Colonic mucosa (tissue), 4 donors: Measurements from ENCODE around the gene CXCL14. TPM values are rescaled to one million over a fixed set of nuclear protein-coding genes. Genes with fewer than 3 reads are reported as not detected.

Experiments
- DNase-seq: peaks from one replicate; pipeline ENCODE4 v3.0.0-alpha.2; 2020
- H3K27ac ChIP-seq: fragments of 200-600 bp; one replicate; pipeline ENCODE4 v1.8.0; 2021
- H3K27me3 ChIP-seq: fragments of 200-600 bp; one replicate; pipeline ENCODE4 v1.8.0; 2021
- H3K36me3 ChIP-seq: fragments of 200-600 bp; one replicate; pipeline ENCODE4 v1.8.0; 2021
- H3K4me1 ChIP-seq: fragments of 200-600 bp; one replicate; pipeline ENCODE4 v1.8.0; 2021; ENCODE audit warnings: mild to moderate bottlenecking
- H3K4me3 ChIP-seq: fragments of 200-600 bp; one replicate; pipeline ENCODE4 v1.8.0; 2021
- H3K9ac ChIP-seq, 2 donors: one replicate each; pipeline ENCODE4 v1.7.0; 2013; ENCODE audit warnings: control low read depth in 2 of 2, low read depth in 2 of 2, low read length in 2 of 2
- H3K9me3 ChIP-seq: fragments of 200-600 bp; one replicate; pipeline ENCODE4 v1.8.0; 2021
- CTCF ChIP-seq: fragments of 200-600 bp; IDR thresholded peaks from one replicate; pipeline ENCODE4 v1.8.0; 2022; ENCODE audit warnings: antibody characterized with exemption, mild to moderate bottlenecking
- intact Hi-C: fragments of 100-400 bp; cut with DNase I; formaldehyde crosslinking; loops from one replicate; pipeline ENCODE4 v1.14.1; 2022
- total RNA-seq, 2 donors: library from RNA; stranded (reverse); fragmentation: NEBNext Ultra II Directional in 1 of 2; extraction: Animal tissue kit (Norgen Biotek cat#: 25700) in 1 of 2; gene quantifications; one replicate each; pipeline ENCODE4 v1.2.1, GENCODE V29; 2021
- donor health status: healthy.
- donor health status: DM: no; HTN: no; CAD: no.
- donor health status: DM: no; HTN: no; CAD: no.

CXCL14 gene
- total RNA-seq, 2 donors from 2014 or later: 29.8 to 68.2 TPM

- no peak overlapping the region for H3K4me3 ChIP-seq
- H3K9ac ChIP-seq: no peak overlapping the region
- TF ChIP-seq CTCF: no peak
- no peaks in the 10 kb centered on the region for H3K27me3 ChIP-seq
- peaks cover 5% of the 10 kb centered on the region for H3K4me1 ChIP-seq
- intact Hi-C loops: no loop called here
- no peak overlapping the region for H3K27ac ChIP-seq
- H3K36me3 ChIP-seq: no peaks in the 10 kb centered on the region
- DNase-seq: no peak
- H3K9me3 ChIP-seq: no peaks in the 10 kb centered on the region
These were observed 21.5 kb downstream of the CXCL14 start for GRCh38 chr5:135557076-135557838.

GRCh38 chr5:135556620-135557019, 22.2 kb downstream of the CXCL14 start:
- Histone ChIP-seq H3K27ac (no peak overlapping the region), H3K4me1 (peaks cover 5% of the 10 kb centered on the region), H3K9ac (no peak overlapping the region), H3K27me3 (no peaks in the 10 kb centered on the region), H3K4me3 (no peak overlapping the region), H3K9me3 (no peaks in the 10 kb centered on the region), H3K36me3 (no peaks in the 10 kb centered on the region)
- TF ChIP-seq CTCF: no peak
- intact Hi-C loops: no loop called here
- DNase-seq: no peak

DNA sequence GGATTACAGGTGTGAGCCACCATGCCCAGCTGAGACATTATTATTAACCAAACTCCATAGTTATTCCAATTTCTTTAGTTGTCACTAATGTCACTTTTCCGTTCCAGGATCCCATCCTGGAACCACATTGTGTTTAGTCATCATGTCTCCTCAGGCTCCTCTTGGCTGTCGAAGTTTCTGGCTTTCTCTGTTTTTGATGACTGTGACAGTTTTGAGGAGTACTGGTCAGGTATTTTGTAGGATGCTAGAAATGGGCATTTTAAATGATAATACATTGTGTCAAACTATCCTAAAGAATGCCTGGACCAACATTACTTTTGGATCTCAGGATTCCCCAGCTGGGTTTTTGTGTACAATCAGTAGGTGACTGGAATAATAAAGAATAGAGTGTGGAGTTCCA, 23.3 kb downstream of the CXCL14 start:
- DNase-seq: no peak
- H3K27ac ChIP-seq: no peak overlapping the region
- no peaks in the 10 kb centered on the region for H3K9me3 ChIP-seq
- intact Hi-C loops: no loop called here
- H3K9ac ChIP-seq: no peak overlapping the region
- no peak overlapping the region for H3K4me3 ChIP-seq
- H3K36me3 ChIP-seq: no peaks in the 10 kb centered on the region
- H3K27me3 ChIP-seq: no peaks in the 10 kb centered on the region
- no peak for TF ChIP-seq CTCF
- no peaks in the 10 kb centered on the region for H3K4me1 ChIP-seq

GRCh38 chr5:135553688-135554462, 24.9 kb downstream of the CXCL14 start:
- DNase-seq: peak; percentile 60
- Histone ChIP-seq H3K27ac (no peak overlapping the region), H3K9ac (no peak overlapping the region), H3K4me3 (no peak overlapping the region), H3K36me3 (no peaks in the 10 kb centered on the region), H3K9me3 (no peaks in the 10 kb centered on the region), H3K27me3 (peaks cover 7% of the 10 kb centered on the region), H3K4me1 (no peaks in the 10 kb centered on the region)
- TF ChIP-seq CTCF: peak; percentile 23
- intact Hi-C loops: loop anchor here (2.0 kb wide), 1 partner anchor 89 kb away; no protein-coding TSS in a partner anchor

- H3K4me3 ChIP-seq: no peak overlapping the region
- no peaks in the 10 kb centered on the region for H3K36me3 ChIP-seq
- no peak overlapping the region for H3K9ac ChIP-seq
- H3K9me3 ChIP-seq: no peaks in the 10 kb centered on the region
- H3K4me1 ChIP-seq: no peaks in the 10 kb centered on the region
- DNase-seq: peak; percentile 65
- no peak overlapping the region for H3K27ac ChIP-seq
- intact Hi-C loops: loop anchor here (2.0 kb wide), 1 partner anchor 87 kb away; no protein-coding TSS in a partner anchor
- H3K27me3 ChIP-seq: peaks cover 7% of the 10 kb centered on the region
- peak; percentile 74 for TF ChIP-seq CTCF
These were observed 27.0 kb downstream of the CXCL14 start for GRCh38 chr5:135551593-135552447.
